Neural crest cell (in vitro differentiated cells): ENCODE measurements around the gene CDH5. TPM values are rescaled to one million over a fixed set of nuclear protein-coding genes. Genes with fewer than 3 reads are reported as not detected.

Experiments used
- DNase-seq: peaks from one replicate; pipeline ENCODE4 v3.0.0; 2021; ENCODE audit warnings: low read depth, mixed read lengths, low spot score
- H3K27ac Mint-ChIP-seq: one replicate; pipeline ENCODE4 v1.8.0; 2021; ENCODE audit warnings: mild to moderate bottlenecking, mixed read lengths; ENCODE audit not compliant: unreplicated experiment
- H3K27me3 Mint-ChIP-seq: 2 replicates; pipeline ENCODE4 v1.8.0; 2021; ENCODE audit warnings: low read depth, mild to moderate bottlenecking, mixed read lengths
- H3K36me3 Mint-ChIP-seq: 2 replicates; pipeline ENCODE4 v1.8.0; 2021; ENCODE audit warnings: low read depth, mild to moderate bottlenecking, mixed read lengths
- H3K4me1 Mint-ChIP-seq: 2 replicates; pipeline ENCODE4 v1.8.0; 2021; ENCODE audit warnings: mixed read lengths
- H3K4me3 Mint-ChIP-seq: one replicate; pipeline ENCODE4 v1.8.0; 2021; ENCODE audit warnings: mild to moderate bottlenecking, mixed read lengths
- H3K9me3 Mint-ChIP-seq: 2 replicates; pipeline ENCODE4 v1.8.0; 2021; ENCODE audit warnings: mixed read lengths
- total RNA-seq: library from RNA; stranded (reverse); gene quantifications from 2 replicates; pipeline ENCODE4 v1.2.1, GENCODE V29; 2021
- TF ChIP-seq, protein P1 (sequence below): fragments of 200-600 bp; sonication (generic); conservative IDR thresholded peaks from 2 replicates; pipeline ENCODE4 v1.5.0; 2021; ENCODE audit warnings: antibody characterized with exemption, mild to moderate bottlenecking

CDH5 gene
- total RNA-seq, 1 donor from 2014 or later = 0.56 TPM

DNA sequence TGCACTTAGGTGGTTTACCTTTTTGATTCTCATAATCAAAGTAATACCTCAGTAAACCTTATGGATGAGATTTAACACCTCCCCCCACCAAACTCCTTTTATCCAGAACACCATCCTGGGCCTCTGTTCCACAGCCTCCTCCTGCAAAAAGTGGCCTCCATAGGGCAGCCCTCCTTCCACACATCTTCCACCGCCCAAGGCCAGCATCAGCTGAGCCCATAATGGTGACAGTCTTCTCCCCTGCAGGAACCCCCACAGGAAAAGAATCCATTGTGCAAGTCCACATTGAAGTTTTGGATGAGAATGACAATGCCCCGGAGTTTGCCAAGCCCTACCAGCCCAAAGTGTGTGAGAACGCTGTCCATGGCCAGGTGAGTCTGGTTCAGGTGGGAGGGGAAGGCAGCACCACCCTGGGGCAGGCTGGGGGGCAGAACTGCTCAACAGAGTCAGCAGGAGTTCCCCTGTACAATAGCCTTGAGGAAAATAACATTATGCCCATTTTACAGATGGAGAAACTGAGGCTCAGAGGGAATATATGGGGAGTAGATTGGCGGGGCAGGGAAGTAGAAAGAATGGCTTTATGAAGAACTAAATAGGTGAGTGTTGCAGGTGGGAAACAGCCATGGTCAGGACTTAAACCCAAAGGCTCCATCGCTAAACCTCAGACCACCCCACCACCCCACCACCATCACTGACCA lies 31.4 kb downstream of the CDH5 start:
- no peak for DNase-seq
- no peak overlapping the region for H3K4me3 Mint-ChIP-seq

GRCh38 chr16:66399031-66399430 lies 32.5 kb downstream of the CDH5 start:
- no peak overlapping the region for H3K27ac Mint-ChIP-seq
- H3K4me3 Mint-ChIP-seq = no peak overlapping the region
- H3K4me1 Mint-ChIP-seq = peaks cover 7% of the 10 kb centered on the region
- DNase-seq = no peak
- TF ChIP-seq, protein P1, sequence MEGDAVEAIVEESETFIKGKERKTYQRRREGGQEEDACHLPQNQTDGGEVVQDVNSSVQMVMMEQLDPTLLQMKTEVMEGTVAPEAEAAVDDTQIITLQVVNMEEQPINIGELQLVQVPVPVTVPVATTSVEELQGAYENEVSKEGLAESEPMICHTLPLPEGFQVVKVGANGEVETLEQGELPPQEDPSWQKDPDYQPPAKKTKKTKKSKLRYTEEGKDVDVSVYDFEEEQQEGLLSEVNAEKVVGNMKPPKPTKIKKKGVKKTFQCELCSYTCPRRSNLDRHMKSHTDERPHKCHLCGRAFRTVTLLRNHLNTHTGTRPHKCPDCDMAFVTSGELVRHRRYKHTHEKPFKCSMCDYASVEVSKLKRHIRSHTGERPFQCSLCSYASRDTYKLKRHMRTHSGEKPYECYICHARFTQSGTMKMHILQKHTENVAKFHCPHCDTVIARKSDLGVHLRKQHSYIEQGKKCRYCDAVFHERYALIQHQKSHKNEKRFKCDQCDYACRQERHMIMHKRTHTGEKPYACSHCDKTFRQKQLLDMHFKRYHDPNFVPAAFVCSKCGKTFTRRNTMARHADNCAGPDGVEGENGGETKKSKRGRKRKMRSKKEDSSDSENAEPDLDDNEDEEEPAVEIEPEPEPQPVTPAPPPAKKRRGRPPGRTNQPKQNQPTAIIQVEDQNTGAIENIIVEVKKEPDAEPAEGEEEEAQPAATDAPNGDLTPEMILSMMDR = no peak
- H3K9me3 Mint-ChIP-seq = no peaks in the 10 kb centered on the region
- H3K27me3 Mint-ChIP-seq = no peaks in the 10 kb centered on the region
- H3K36me3 Mint-ChIP-seq = no peaks in the 10 kb centered on the region

More for the DNA sequence above, 31.4 kb downstream of the CDH5 start:
- H3K27me3 Mint-ChIP-seq = no peaks in the 10 kb centered on the region
- H3K27ac Mint-ChIP-seq = no peak overlapping the region
- peaks cover 7% of the 10 kb centered on the region for H3K4me1 Mint-ChIP-seq
- TF ChIP-seq, protein P1 = no peak
- no peaks in the 10 kb centered on the region for H3K9me3 Mint-ChIP-seq
- no peaks in the 10 kb centered on the region for H3K36me3 Mint-ChIP-seq

- Mint-ChIP-seq H3K4me3 (no peak overlapping the region), H3K36me3 (no peaks in the 10 kb centered on the region), H3K27me3 (no peaks in the 10 kb centered on the region), H3K4me1 (peaks cover 7% of the 10 kb centered on the region), H3K9me3 (no peaks in the 10 kb centered on the region), H3K27ac (no peak overlapping the region)
- TF ChIP-seq, protein P1 = no peak
- DNase-seq = no peak
Measured at GRCh38 chr16:66399930-66400329, 33.4 kb downstream of the CDH5 start.

DNA sequence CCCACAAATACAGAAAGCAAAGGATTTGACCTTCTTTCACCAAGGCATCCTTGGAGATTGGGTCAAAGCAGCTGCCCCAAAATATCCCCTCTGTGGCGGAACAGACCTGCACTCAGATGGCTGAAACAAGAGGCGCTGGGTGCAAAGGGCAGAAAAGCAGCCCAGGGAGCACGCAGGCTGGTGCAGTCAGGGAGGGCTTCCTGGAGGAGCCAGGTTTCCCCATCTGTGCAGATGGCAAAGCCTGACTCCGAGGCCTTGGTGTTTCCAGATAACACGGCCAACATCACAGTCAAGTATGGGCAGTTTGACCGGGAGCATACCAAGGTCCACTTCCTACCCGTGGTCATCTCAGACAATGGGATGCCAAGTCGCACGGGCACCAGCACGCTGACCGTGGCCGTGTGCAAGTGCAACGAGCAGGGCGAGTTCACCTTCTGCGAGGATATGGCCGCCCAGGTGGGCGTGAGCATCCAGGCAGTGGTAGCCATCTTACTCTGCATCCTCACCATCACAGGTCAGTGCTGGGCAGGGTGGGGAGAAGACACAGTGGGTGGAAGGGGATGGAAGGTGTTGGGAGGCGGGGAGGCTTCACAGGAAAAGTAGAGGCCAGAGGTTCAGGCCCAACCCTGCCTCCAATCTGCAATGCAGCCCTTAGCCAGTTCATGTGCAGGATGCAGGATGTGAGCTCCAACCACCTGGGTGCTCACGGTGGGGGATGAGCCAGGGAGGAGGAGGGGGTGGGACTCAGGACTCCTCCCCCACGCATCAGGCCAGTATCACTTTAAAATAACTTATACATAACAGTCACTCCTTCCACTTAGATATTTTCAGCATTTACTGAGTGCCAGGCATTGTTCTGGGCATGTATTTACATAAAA lies 34.3 kb downstream of the CDH5 start:
- Mint-ChIP-seq H3K9me3 (no peaks in the 10 kb centered on the region), H3K27ac (no peak overlapping the region), H3K36me3 (no peaks in the 10 kb centered on the region), H3K4me3 (no peak overlapping the region), H3K4me1 (peaks cover 7% of the 10 kb centered on the region), H3K27me3 (peaks cover under 1% of the 10 kb centered on the region)
- no peak for DNase-seq
- TF ChIP-seq, protein P1 = no peak

GRCh38 chr16:66401610-66402009 lies 35.1 kb downstream of the CDH5 start:
- Mint-ChIP-seq H3K4me1 (peaks cover 10% of the 10 kb centered on the region), H3K27ac (no peak overlapping the region), H3K4me3 (no peak overlapping the region), H3K27me3 (peaks cover 3% of the 10 kb centered on the region), H3K36me3 (no peaks in the 10 kb centered on the region), H3K9me3 (no peaks in the 10 kb centered on the region)
- no peak for DNase-seq
- TF ChIP-seq, protein P1 = no peak
